GM18511 (cell line): ENCODE data around the gene PTPRG.

Experiments used
- ATAC-seq: cut with Tn5 transposase; IDR thresholded peaks from one replicate; pipeline ENCODE4 v1.9.1; 2021; ENCODE audit warnings: mild to moderate bottlenecking, moderate library complexity; ENCODE audit not compliant: unreplicated experiment

Gene PTPRG

GRCh38 chr3:61648481-61648880 is 87.1 kb downstream of the PTPRG start:
- ATAC-seq, result no peak

- ATAC-seq, result no peak
These were observed 88.2 kb downstream of the PTPRG start for GRCh38 chr3:61649381-61650170.

- no peak for ATAC-seq
These were observed 88.9 kb downstream of the PTPRG start for GRCh38 chr3:61650276-61650675.

GRCh38 chr3:61650719-61651410 is 89.5 kb downstream of the PTPRG start:
- ATAC-seq, result no peak

GRCh38 chr3:61657689-61658088 is 96.3 kb downstream of the PTPRG start:
- no peak for ATAC-seq

GRCh38 chr3:61662861-61663260 is 101.5 kb downstream of the PTPRG start:
- no peak for ATAC-seq

- ATAC-seq, result no peak
These were observed 102.2 kb downstream of the PTPRG start for GRCh38 chr3:61663356-61664104.

GRCh38 chr3:61664105-61664482 is 102.7 kb downstream of the PTPRG start:
- no peak for ATAC-seq

GRCh38 chr3:61665121-61665520 is 103.8 kb downstream of the PTPRG start:
- no peak for ATAC-seq

GRCh38 chr3:61665987-61666386 is 104.6 kb downstream of the PTPRG start:
- ATAC-seq, result no peak

- ATAC-seq, result no peak
These were observed 105.4 kb downstream of the PTPRG start for GRCh38 chr3:61666615-61667330.

- no peak for ATAC-seq
These were observed 106.0 kb downstream of the PTPRG start for GRCh38 chr3:61667383-61667782.

GRCh38 chr3:61667814-61668213 is 106.4 kb downstream of the PTPRG start:
- ATAC-seq, result no peak

GRCh38 chr3:61668317-61668864 is 107.0 kb downstream of the PTPRG start:
- ATAC-seq, result no peak

GRCh38 chr3:61669203-61669602 is 107.8 kb downstream of the PTPRG start:
- no peak for ATAC-seq

GRCh38 chr3:61669668-61670299 is 108.4 kb downstream of the PTPRG start:
- peak; percentile 72 for ATAC-seq

GRCh38 chr3:61673651-61674050 is 112.3 kb downstream of the PTPRG start:
- no peak for ATAC-seq

- no peak for ATAC-seq
These were observed 113.2 kb downstream of the PTPRG start for GRCh38 chr3:61674596-61674995.

- ATAC-seq, result no peak
These were observed 117.7 kb downstream of the PTPRG start for GRCh38 chr3:61679026-61679425.

- no peak for ATAC-seq
These were observed 119.2 kb downstream of the PTPRG start for GRCh38 chr3:61680617-61681016.
